GM21526 (cell line): ENCODE data around the gene RAP1A.
"Not testable (repeated sequence)": the region's sequence is repeated elsewhere in the genome, so short reads cannot be mapped to it uniquely, and the experiment has no call there.

ENCODE experiments used
- ATAC-seq: cut with Tn5 transposase; IDR thresholded peaks from one replicate; pipeline ENCODE4 v1.9.1; 2021; ENCODE audit warnings: moderate library complexity; ENCODE audit not compliant: unreplicated experiment, low FRiP score

RAP1A gene

GRCh38 chr1:111596499-111596898 is 23.1 kb upstream of the RAP1A start:
- no peak for ATAC-seq

GRCh38 chr1:111597426-111597825 is 22.2 kb upstream of the RAP1A start:
- ATAC-seq: no peak

GRCh38 chr1:111598544-111598943 is 21.0 kb upstream of the RAP1A start:
- ATAC-seq: no peak

- no peak for ATAC-seq
Observed at GRCh38 chr1:111599781-111600693, 19.6 kb upstream of the RAP1A start.

GRCh38 chr1:111600886-111601386 is 18.7 kb upstream of the RAP1A start:
- ATAC-seq: peak; percentile 55

GRCh38 chr1:111602302-111602701 is 17.3 kb upstream of the RAP1A start:
- ATAC-seq: no peak

- ATAC-seq: no peak
Observed at GRCh38 chr1:111602974-111603373, 16.6 kb upstream of the RAP1A start.

- no peak for ATAC-seq
Observed at GRCh38 chr1:111603979-111604378, 15.6 kb upstream of the RAP1A start.

- no peak for ATAC-seq
Observed at GRCh38 chr1:111604931-111605330, 14.7 kb upstream of the RAP1A start.

GRCh38 chr1:111605576-111605975 is 14.0 kb upstream of the RAP1A start:
- ATAC-seq: no peak

GRCh38 chr1:111606457-111607215 is 13.0 kb upstream of the RAP1A start:
- not testable (repeated sequence) for ATAC-seq

- ATAC-seq: not testable (repeated sequence)
Observed at GRCh38 chr1:111608528-111608927, 11.1 kb upstream of the RAP1A start.

- ATAC-seq: no peak
Observed at GRCh38 chr1:111611986-111612385, 7.6 kb upstream of the RAP1A start.

GRCh38 chr1:111615870-111616715 is 3.5 kb upstream of the RAP1A start:
- ATAC-seq: peak; percentile 42

GRCh38 chr1:111618081-111618480 is 1.5 kb upstream of the RAP1A start:
- no peak for ATAC-seq

GRCh38 chr1:111618961-111619634 is 491 bp upstream of the RAP1A start:
- peak; percentile 2 for ATAC-seq

GRCh38 chr1:111620441-111620971 is 917 bp downstream of the RAP1A start:
- ATAC-seq: peak; percentile 1

- no peak for ATAC-seq
Observed at GRCh38 chr1:111621050-111621449, 1.5 kb downstream of the RAP1A start.

GRCh38 chr1:111622166-111622565 is 2.6 kb downstream of the RAP1A start:
- no peak for ATAC-seq

- ATAC-seq: no peak
Observed at GRCh38 chr1:111624382-111624781, 4.8 kb downstream of the RAP1A start.
